ENCODE measurements around the gene GRK5.

DNA sequence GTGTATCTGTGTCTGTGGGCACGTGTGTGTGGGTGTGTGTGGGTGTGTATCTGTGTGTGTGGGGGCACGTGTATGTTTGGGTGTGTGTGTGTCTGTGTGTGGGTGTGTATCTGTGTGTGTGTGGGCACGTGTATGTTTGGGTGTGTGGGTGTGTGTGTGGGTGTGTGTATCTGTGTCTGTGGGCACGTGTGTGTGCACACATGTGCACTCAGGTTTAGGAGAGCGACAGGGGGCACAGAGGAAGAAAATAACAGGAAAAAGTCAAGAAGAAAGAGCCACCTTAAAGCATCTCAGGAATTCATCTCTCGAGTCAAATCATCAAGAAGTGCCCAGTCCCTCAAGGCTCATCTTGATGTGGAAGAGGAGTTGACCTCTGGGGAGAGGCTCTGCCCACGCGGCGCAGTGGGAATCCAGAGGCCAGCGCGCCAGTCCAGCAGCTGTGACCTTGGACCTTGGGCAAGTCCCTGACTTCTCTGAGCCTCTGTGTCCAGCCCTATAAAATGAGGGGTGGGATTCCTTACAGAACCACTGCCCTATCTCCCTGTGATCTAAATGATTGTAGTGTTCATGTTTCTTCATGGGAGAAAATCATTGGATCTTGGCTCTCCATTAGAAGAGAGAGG, 187.4 kb downstream of the GRK5 start:
- TF ChIP-seq POLR2A (IDR thresholded peaks at IDR 0.05; ENCODE audit: low read depth, low read length): no peak
- TF ChIP-seq SPI1 (IDR thresholded peaks at IDR 0.05; ENCODE audit: low read depth, low read length): no peak
- TF ChIP-seq POLR2AphosphoS5 (IDR thresholded peaks at IDR 0.05; ENCODE audit: low read depth, low read length): no peak
- TF ChIP-seq POU2F2 (IDR thresholded peaks at IDR 0.05; ENCODE audit: low read depth, low read length): no peak
- TF ChIP-seq TAF1 (IDR thresholded peaks at IDR 0.05; ENCODE audit: low read depth, low read length): no peak
